GM18520 (cell line): ENCODE results near the gene TAOK3.

ENCODE experiments used
- ATAC-seq: cut with Tn5 transposase; IDR thresholded peaks from one replicate; pipeline ENCODE4 v1.9.1; 2021; ENCODE audit not compliant: unreplicated experiment

The TAOK3 gene

DNA sequence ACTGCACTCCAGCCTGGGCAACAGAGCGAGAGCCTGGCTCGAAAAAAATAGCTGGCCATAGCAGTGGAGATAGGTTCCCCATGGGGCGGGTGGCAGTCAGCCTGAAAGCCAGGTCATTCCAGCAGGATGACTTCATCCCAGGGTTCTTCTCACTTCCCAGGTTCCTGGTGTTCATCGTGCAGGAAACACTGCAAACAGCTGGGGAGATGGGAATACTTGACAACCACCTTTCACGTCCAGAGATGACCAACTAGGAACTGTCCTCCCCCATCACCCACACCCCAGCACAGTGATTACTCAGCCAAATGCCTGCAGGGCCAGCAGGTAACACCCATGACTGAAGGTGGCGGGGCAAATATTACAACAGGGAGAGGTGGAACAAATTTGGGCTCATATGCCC, 270.6 kb downstream of the TAOK3 start:
- ATAC-seq, result no peak

DNA sequence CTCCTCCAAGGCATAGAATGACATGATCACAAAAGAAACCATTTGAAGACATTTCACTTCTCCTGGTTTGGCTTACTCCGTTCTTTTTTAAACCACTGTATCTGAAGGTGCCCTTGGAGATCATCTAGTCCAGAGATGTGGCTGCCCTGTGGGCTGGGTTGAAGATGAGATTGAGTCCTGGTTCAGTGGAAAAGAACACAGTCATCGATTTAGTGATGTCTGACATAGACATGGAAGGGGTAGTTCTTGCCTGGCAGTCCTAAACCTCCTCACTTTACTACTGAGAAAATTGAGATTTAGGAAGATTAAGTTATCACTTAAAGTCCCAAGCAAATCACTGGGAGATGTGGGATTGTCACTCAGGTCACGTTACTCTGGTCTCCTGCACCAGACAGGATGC, 271.7 kb downstream of the TAOK3 start:
- ATAC-seq, result no peak
